ENCODE data around the gene TMEM187.
A peak's percentile ranks its signal among the peaks of the same experiment; 100 is the strongest.

TMEM187 gene

GRCh38 chrX:154030715-154031305 is 58.3 kb downstream of the TMEM187 start:
- Histone ChIP-seq H3K36me3 (ENCODE audit: insufficient read depth, low read depth, low read length) (peaks cover 46% of the 10 kb centered on the region), H3K27me3 (ENCODE audit: insufficient read depth, low read length) (no peaks in the 10 kb centered on the region), H3K4me1 (ENCODE audit: insufficient read depth, low read length) (peaks cover 11% of the 10 kb centered on the region; the same call in 1 of the 2 replicates), H3K4me3 (ENCODE audit: low read length) (no peak overlapping the region), H3K27ac (ENCODE audit: low read length) (no peak overlapping the region), H3K9me3 (ENCODE audit: insufficient read depth, low read depth, low read length) (no peaks in the 10 kb centered on the region), H3K9ac (ENCODE audit: low read depth, low read length) (no peak overlapping the region)

- peaks cover 46% of the 10 kb centered on the region for H3K36me3 ChIP-seq (ENCODE audit: insufficient read depth, low read depth, low read length)
- H3K9me3 ChIP-seq (ENCODE audit: insufficient read depth, low read depth, low read length): no peaks in the 10 kb centered on the region
- peaks cover 11% of the 10 kb centered on the region; the same call in 1 of the 2 replicates for H3K4me1 ChIP-seq (ENCODE audit: insufficient read depth, low read length)
Observed at GRCh38 chrX:154032160-154032559, 59.6 kb downstream of the TMEM187 start.

GRCh38 chrX:154032653-154033052 is 60.1 kb downstream of the TMEM187 start:
- H3K27ac ChIP-seq (ENCODE audit: low read length): no peak overlapping the region
- H3K9me3 ChIP-seq (ENCODE audit: insufficient read depth, low read depth, low read length): no peaks in the 10 kb centered on the region
- no peaks in the 10 kb centered on the region for H3K27me3 ChIP-seq (ENCODE audit: insufficient read depth, low read length)
- H3K4me3 ChIP-seq (ENCODE audit: low read length): no peak overlapping the region
- peaks cover 11% of the 10 kb centered on the region; the same call in 1 of the 2 replicates for H3K4me1 ChIP-seq (ENCODE audit: insufficient read depth, low read length)
- H3K9ac ChIP-seq (ENCODE audit: low read depth, low read length): peak overlapping the region; percentile 41; the same call in 1 of the 2 replicates
- peaks cover 44% of the 10 kb centered on the region for H3K36me3 ChIP-seq (ENCODE audit: insufficient read depth, low read depth, low read length)

More at GRCh38 chrX:154032160-154032559, 59.6 kb downstream of the TMEM187 start:
- no peak overlapping the region for H3K9ac ChIP-seq (ENCODE audit: low read depth, low read length)
- H3K27me3 ChIP-seq (ENCODE audit: insufficient read depth, low read length): no peaks in the 10 kb centered on the region
- no peak overlapping the region for H3K27ac ChIP-seq (ENCODE audit: low read length)
- H3K4me3 ChIP-seq (ENCODE audit: low read length): no peak overlapping the region
